ENCODE results near the gene SPRYD4. TPM values are rescaled to one million over a fixed set of nuclear protein-coding genes. Genes with fewer than 3 reads are reported as not detected.

The SPRYD4 gene
- total and polyA plus RNA-seq, 2 donors (not counting 1 experiment from before 2014, with no cell fraction given): 3.7 to 7.4 TPM

- Histone ChIP-seq H3K27ac (ENCODE audit: low read length in 2 of 2) (no peak overlapping the region), H3K4me1 (ENCODE audit: control insufficient read depth in 2 of 2, insufficient read depth in 2 of 2, low read length in 2 of 2) (no peaks in the 10 kb centered on the region), H4K20me1 (ENCODE audit: control insufficient read depth, insufficient read depth, low read length, poor library complexity, severe bottlenecking) (no peaks in the 10 kb centered on the region), H3K4me3 (ENCODE audit: control extremely low read depth in 1 of 5, extremely low read depth in 1 of 5, insufficient read depth in 1 of 5, low read depth in 2 of 5, low read length in 4 of 5) (no peak overlapping the region), H3K9ac (ENCODE audit: low read length) (no peak overlapping the region), H3K4me2 (replicated peaks; ENCODE audit: low read depth, low read length, poor library complexity, severe bottlenecking) (no peak overlapping the region), H3K79me2 (ENCODE audit: control insufficient read depth, insufficient read depth, low read length) (no peaks in the 10 kb centered on the region), H3K27me3 (replicated peaks in 1 of 4; ENCODE audit: control extremely low read depth in 1 of 4, control insufficient read depth in 3 of 4, insufficient read depth in 4 of 4, low read length in 3 of 4) (no peaks in the 10 kb centered on the region), H3K36me3 (replicated peaks in 1 of 2; ENCODE audit: control extremely low read depth in 1 of 2, control insufficient read depth in 1 of 2, extremely low read depth in 1 of 2, insufficient read depth in 2 of 2, low read length in 1 of 2) (peaks cover 3 to 68% of the 10 kb centered on the region in 2 experiments), H3K9me3 (ENCODE audit: control extremely low read depth in 1 of 3, control insufficient read depth in 2 of 3, insufficient read depth in 1 of 3, low read length in 2 of 3) (no peaks in the 10 kb centered on the region), H2AFZ (ENCODE audit: insufficient read depth, low read depth, low read length, poor library complexity, severe bottlenecking) (no peak overlapping the region)
- no peak for DNase-seq
- ATAC-seq (ENCODE audit: low read depth): no peak
- intact Hi-C loops (cut with micrococcal nuclease): no loop called here
- Mint-ChIP-seq H3K27ac (no peak overlapping the region), H3K4me3 (no peak overlapping the region), H3K9me3 (ENCODE audit: insufficient read depth) (no peaks in the 10 kb centered on the region), H3K27me3 (no peaks in the 10 kb centered on the region), H3K4me1 (no peaks in the 10 kb centered on the region)
- CTCF ChIA-PET: interaction anchor here (0.6 to 1.1 kb wide), 3 partner anchors 20 to 71 kb away, joined by 3 read pairs; no protein-coding TSS in a partner anchor
- no peak for TF ChIP-seq CTCF (IDR thresholded peaks at IDR 0.05)
- TF ChIP-seq EZH2 (IDR thresholded peaks at IDR 0.05; ENCODE audit: borderline replicate concordance, insufficient read depth, low read depth, low read length, poor library complexity, severe bottlenecking): no peak
- no CpG with 5 or more reads among the region's 1 CpG for WGBS (ENCODE audit: insufficient coverage)
- POLR2A ChIA-PET: interaction anchor here (0.6 kb wide), 1 partner anchor 33 kb away, joined by 3 read pairs; no protein-coding TSS in a partner anchor
These were observed 43.2 kb upstream of the SPRYD4 start for GRCh38 chr12:56425193-56425592.

- H2AFZ ChIP-seq (ENCODE audit: insufficient read depth, low read depth, low read length, poor library complexity, severe bottlenecking): no peak overlapping the region
- intact Hi-C loops (cut with micrococcal nuclease): no loop called here
- H3K36me3 ChIP-seq (replicated peaks in 1 of 2; ENCODE audit: control extremely low read depth in 1 of 2, control insufficient read depth in 1 of 2, extremely low read depth in 1 of 2, insufficient read depth in 2 of 2, low read length in 1 of 2): peaks cover 3 to 67% of the 10 kb centered on the region in 2 experiments
- H3K27ac Mint-ChIP-seq: no peak overlapping the region
- H3K4me1 Mint-ChIP-seq: no peaks in the 10 kb centered on the region
- no peak overlapping the region for H3K27ac ChIP-seq (ENCODE audit: low read length in 2 of 2)
- DNase-seq (no peak), ATAC-seq (ENCODE audit: low read depth) (no peak)
- H3K27me3 ChIP-seq (replicated peaks in 1 of 4; ENCODE audit: control extremely low read depth in 1 of 4, control insufficient read depth in 3 of 4, insufficient read depth in 4 of 4, low read length in 3 of 4): no peaks in the 10 kb centered on the region
- H3K4me2 ChIP-seq (replicated peaks; ENCODE audit: low read depth, low read length, poor library complexity, severe bottlenecking): no peak overlapping the region
- CTCF ChIA-PET: interaction anchor here (1.6 kb wide), 1 partner anchor 66 kb away, joined by 3 read pairs; the partner anchor contains the start of gene STAT2
- H3K79me2 ChIP-seq (ENCODE audit: control insufficient read depth, insufficient read depth, low read length): no peaks in the 10 kb centered on the region
- no peak overlapping the region for H3K4me3 ChIP-seq (ENCODE audit: control extremely low read depth in 1 of 5, extremely low read depth in 1 of 5, insufficient read depth in 1 of 5, low read depth in 2 of 5, low read length in 4 of 5)
- no peaks in the 10 kb centered on the region for H3K9me3 Mint-ChIP-seq (ENCODE audit: insufficient read depth)
- no peak overlapping the region for H3K9ac ChIP-seq (ENCODE audit: low read length)
- no peaks in the 10 kb centered on the region for H3K9me3 ChIP-seq (ENCODE audit: control extremely low read depth in 1 of 3, control insufficient read depth in 2 of 3, insufficient read depth in 1 of 3, low read length in 2 of 3)
- no peaks in the 10 kb centered on the region for H4K20me1 ChIP-seq (ENCODE audit: control insufficient read depth, insufficient read depth, low read length, poor library complexity, severe bottlenecking)
- TF ChIP-seq EZH2 (IDR thresholded peaks at IDR 0.05; ENCODE audit: borderline replicate concordance, insufficient read depth, low read depth, low read length, poor library complexity, severe bottlenecking): no peak
- no peak for TF ChIP-seq CTCF (IDR thresholded peaks at IDR 0.05)
- H3K27me3 Mint-ChIP-seq: no peaks in the 10 kb centered on the region
- H3K4me3 Mint-ChIP-seq: no peak overlapping the region
- WGBS (ENCODE audit: insufficient coverage): no CpG with 5 or more reads among the region's 3 CpGs
- H3K4me1 ChIP-seq (ENCODE audit: control insufficient read depth in 2 of 2, insufficient read depth in 2 of 2, low read length in 2 of 2): no peaks in the 10 kb centered on the region
- POLR2A ChIA-PET: no interaction called here
These were observed 42.4 kb upstream of the SPRYD4 start for GRCh38 chr12:56425940-56426438.
